NK-92 treated with Interleukin-12 subunit alpha and Interleukin-12 subunit beta, amount 100 ng/mL, for 24 hours (cell line): Measurements from ENCODE around the gene MAP3K6.

Experiments used
- DNase-seq: peaks from one replicate; lab custom pipeline; 2025; lab: John Stamatoyannopoulos, UW

Gene MAP3K6

GRCh38 chr1:27356619-27357280 is 10.0 kb downstream of the MAP3K6 start:
- no peak for DNase-seq

- DNase-seq: no peak
These were observed 10.5 kb downstream of the MAP3K6 start for GRCh38 chr1:27356277-27356618.

GRCh38 chr1:27355683-27356082 is 11.1 kb downstream of the MAP3K6 start:
- no peak for DNase-seq

- no peak for DNase-seq
These were observed 13.1 kb downstream of the MAP3K6 start for GRCh38 chr1:27353629-27354028.

GRCh38 chr1:27353166-27353565 is 13.6 kb downstream of the MAP3K6 start:
- no peak for DNase-seq

GRCh38 chr1:27351541-27352107 is 15.1 kb downstream of the MAP3K6 start:
- no peak for DNase-seq

- DNase-seq: no peak
These were observed 15.9 kb downstream of the MAP3K6 start for GRCh38 chr1:27350663-27351540.

- no peak for DNase-seq
These were observed 16.7 kb downstream of the MAP3K6 start for GRCh38 chr1:27349784-27350662.

- no peak for DNase-seq
These were observed 17.6 kb downstream of the MAP3K6 start for GRCh38 chr1:27348861-27349783.

GRCh38 chr1:27346991-27347624 is 19.7 kb downstream of the MAP3K6 start:
- DNase-seq: no peak

GRCh38 chr1:27346357-27346756 is 20.4 kb downstream of the MAP3K6 start:
- DNase-seq: no peak

- no peak for DNase-seq
These were observed 21.5 kb downstream of the MAP3K6 start for GRCh38 chr1:27345272-27345671.

- DNase-seq: no peak
These were observed 23.1 kb downstream of the MAP3K6 start for GRCh38 chr1:27343639-27344025.

- peak; percentile 35 for DNase-seq
These were observed 23.8 kb downstream of the MAP3K6 start for GRCh38 chr1:27342778-27343638.

GRCh38 chr1:27342391-27342777 is 24.4 kb downstream of the MAP3K6 start:
- no peak for DNase-seq

- DNase-seq: no peak
These were observed 25.1 kb downstream of the MAP3K6 start, which contains the start of gene SYTL1 for GRCh38 chr1:27341525-27342252. Gene SYTL1 (plus strand): TSS chr1:27342022. CDS start chr1:27345335, 3,313 bp downstream.

- DNase-seq: no peak
These were observed 27.5 kb downstream of the MAP3K6 start for GRCh38 chr1:27339213-27339612.

GRCh38 chr1:27338751-27339150 is 28.0 kb downstream of the MAP3K6 start:
- no peak for DNase-seq

GRCh38 chr1:27336756-27337155 is 30.0 kb downstream of the MAP3K6 start:
- no peak for DNase-seq
